IPS-11a (cell line): ENCODE results near the gene TOX2.

Experiments used
- H3K4me3 ChIP-seq: one replicate; pipeline ENCODE4 v1.5.1; 2013; ENCODE audit warnings: low read depth, low read length, control low read depth

The TOX2 gene

GRCh38 chr20:43994486-43995100 lies 79.9 kb downstream of the TOX2 start:
- H3K4me3 ChIP-seq, result no peak overlapping the region

GRCh38 chr20:43995645-43996044 lies 81.0 kb downstream of the TOX2 start:
- H3K4me3 ChIP-seq, result no peak overlapping the region

- H3K4me3 ChIP-seq, result no peak overlapping the region
Observed at GRCh38 chr20:43996240-43996930, 81.7 kb downstream of the TOX2 start.

- no peak overlapping the region for H3K4me3 ChIP-seq
Observed at GRCh38 chr20:43999848-44000247, 85.2 kb downstream of the TOX2 start.

- H3K4me3 ChIP-seq, result no peak overlapping the region
Observed at GRCh38 chr20:44001667-44002596, 87.3 kb downstream of the TOX2 start.

GRCh38 chr20:44002861-44003260 lies 88.2 kb downstream of the TOX2 start:
- no peak overlapping the region for H3K4me3 ChIP-seq

GRCh38 chr20:44003609-44004008 lies 89.0 kb downstream of the TOX2 start:
- H3K4me3 ChIP-seq, result no peak overlapping the region

GRCh38 chr20:44004306-44004915 lies 89.8 kb downstream of the TOX2 start:
- no peak overlapping the region for H3K4me3 ChIP-seq

- H3K4me3 ChIP-seq, result no peak overlapping the region
Observed at GRCh38 chr20:44005661-44006060, 91.0 kb downstream of the TOX2 start.

GRCh38 chr20:44006126-44006525 lies 91.5 kb downstream of the TOX2 start:
- no peak overlapping the region for H3K4me3 ChIP-seq

- no peak overlapping the region for H3K4me3 ChIP-seq
Observed at GRCh38 chr20:44006578-44006977, 91.9 kb downstream of the TOX2 start.

GRCh38 chr20:44008806-44009678 lies 94.4 kb downstream of the TOX2 start:
- H3K4me3 ChIP-seq, result no peak overlapping the region

GRCh38 chr20:44009679-44009992 lies 95.0 kb downstream of the TOX2 start:
- H3K4me3 ChIP-seq, result no peak overlapping the region

GRCh38 chr20:44010162-44010704 lies 95.6 kb downstream of the TOX2 start:
- H3K4me3 ChIP-seq, result no peak overlapping the region

- no peak overlapping the region for H3K4me3 ChIP-seq
Observed at GRCh38 chr20:44011251-44011940, 96.7 kb downstream of the TOX2 start.

GRCh38 chr20:44012466-44013226 lies 98.0 kb downstream of the TOX2 start:
- H3K4me3 ChIP-seq, result no peak overlapping the region

GRCh38 chr20:44014807-44015732 lies 100.4 kb downstream of the TOX2 start:
- no peak overlapping the region for H3K4me3 ChIP-seq

- no peak overlapping the region for H3K4me3 ChIP-seq
Observed at GRCh38 chr20:44015733-44016103, 101.1 kb downstream of the TOX2 start.
